GM08714 (cell line): Measurements from ENCODE around the gene HHIP.

Experiments
- H3K4me3 ChIP-seq: fragments of 200-500 bp; sonication (Bioruptor generic); 2 replicates; pipeline ENCODE4 v1.5.1; 2014; ENCODE audit warnings: mild to moderate bottlenecking, low read length, inconsistent platforms
- ZNF274 ChIP-seq: IDR thresholded peaks from 2 replicates; pipeline ENCODE4 v1.6.1; 2012; ENCODE audit warnings: mild to moderate bottlenecking, low read depth, low read length

Gene HHIP

DNA sequence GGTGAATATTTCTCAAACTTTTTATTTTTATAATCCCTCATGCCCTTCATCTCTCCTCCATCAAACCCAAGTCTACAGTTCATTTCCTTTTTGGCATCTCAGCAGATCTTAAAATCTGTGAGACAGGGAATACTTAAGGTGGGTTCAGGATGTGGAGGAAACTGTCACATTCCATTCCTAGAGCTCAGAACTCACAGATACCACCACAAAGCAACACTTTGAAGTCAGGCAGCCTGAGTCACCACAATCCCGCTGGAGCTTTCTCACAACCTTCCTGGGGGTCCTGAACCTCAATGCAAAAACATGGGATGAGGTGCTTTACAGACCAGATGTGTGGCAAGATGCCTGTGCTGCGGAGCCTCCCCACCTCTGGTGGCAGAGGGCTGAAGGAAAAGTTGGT is 63.2 kb downstream of the HHIP start:
- H3K4me3 ChIP-seq: no peak overlapping the region
- TF ChIP-seq ZNF274: no peak

DNA sequence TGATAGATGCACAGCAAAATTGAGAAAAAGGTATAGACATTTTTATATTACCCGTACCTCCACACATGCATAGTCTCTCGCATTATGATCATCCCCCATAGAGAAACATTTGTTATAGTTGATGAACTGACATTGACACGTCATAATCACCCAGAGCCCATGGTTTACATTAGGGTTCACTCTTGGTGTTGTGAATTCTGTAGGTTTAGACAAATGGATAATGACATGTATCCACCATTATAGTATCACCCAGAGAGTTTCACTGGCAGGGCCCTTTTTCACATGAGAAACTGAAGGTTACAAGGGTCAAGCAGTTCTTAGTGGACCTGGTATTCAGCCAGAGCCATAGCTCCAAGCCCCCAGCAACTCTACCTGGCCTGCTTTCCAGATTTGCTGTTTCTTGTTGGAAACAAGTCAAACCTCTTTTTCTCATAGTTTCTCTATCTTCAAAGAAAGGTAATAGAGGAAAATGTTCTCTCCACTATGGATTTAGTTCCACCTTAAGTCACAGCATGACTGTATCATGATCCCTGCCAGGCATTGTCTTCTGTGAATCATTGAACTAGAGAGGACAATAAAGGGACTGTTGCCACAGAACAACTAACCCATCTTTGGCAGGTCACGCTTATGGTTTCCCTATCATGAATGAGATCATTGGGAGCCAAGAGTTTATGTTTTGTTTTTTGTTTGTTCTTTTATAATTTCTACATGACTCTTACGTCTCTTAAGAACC is 64.0 kb downstream of the HHIP start:
- TF ChIP-seq ZNF274: no peak
- H3K4me3 ChIP-seq: no peak overlapping the region

DNA sequence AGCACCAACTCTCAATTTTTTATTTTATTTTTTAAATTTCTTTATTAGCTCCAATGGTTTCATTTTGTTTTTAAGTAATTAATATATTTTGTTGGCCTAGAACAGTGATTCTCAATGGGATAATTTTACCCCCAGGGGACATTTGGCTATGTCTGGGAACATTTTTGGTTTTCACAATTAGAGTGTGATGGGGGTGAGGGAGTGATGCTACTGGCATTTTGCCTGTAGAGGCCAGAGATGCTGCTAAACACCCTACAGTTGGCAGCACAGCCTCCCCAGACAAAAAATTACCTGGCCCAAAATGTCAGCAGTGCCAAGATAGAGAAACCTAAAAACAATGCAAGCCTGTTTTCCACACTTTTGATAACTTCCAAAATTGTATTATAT is 64.6 kb downstream of the HHIP start:
- no peak for TF ChIP-seq ZNF274
- H3K4me3 ChIP-seq: no peak overlapping the region

DNA sequence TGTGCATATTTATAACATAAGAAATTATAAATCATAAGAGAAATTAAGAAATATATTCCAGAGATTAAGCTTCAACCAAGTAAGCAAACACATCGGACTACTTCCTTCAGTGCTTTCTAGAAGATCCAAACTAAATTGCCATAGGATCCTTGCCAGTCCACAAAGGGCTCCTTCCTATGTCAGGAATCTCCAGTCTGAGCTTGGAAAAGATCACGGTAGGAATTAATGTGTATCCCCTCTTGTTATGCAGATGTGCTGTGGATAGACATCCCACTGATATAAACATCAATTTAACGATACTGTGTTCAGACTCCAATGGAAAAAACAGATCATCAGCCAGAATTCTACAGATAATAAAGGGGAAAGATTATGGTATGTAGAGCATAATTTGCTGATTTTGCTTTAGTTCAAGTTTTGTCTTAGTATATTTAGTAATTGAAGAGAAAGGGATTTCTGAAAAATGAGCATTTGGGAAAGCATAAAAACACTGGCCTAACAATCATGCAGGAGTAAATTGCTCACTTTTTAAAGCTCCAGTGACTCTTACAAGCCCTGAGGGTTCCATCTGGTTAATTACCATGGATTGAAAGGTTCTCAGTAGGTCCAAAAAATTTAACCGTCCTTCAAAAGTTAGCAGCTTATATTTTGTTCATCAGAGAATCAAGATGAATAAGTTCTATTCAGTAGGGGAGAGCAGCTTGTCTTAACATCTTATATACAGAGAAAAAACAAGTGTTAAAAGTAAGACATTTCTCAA is 65.9 kb downstream of the HHIP start:
- no peak overlapping the region for H3K4me3 ChIP-seq
- no peak for TF ChIP-seq ZNF274

DNA sequence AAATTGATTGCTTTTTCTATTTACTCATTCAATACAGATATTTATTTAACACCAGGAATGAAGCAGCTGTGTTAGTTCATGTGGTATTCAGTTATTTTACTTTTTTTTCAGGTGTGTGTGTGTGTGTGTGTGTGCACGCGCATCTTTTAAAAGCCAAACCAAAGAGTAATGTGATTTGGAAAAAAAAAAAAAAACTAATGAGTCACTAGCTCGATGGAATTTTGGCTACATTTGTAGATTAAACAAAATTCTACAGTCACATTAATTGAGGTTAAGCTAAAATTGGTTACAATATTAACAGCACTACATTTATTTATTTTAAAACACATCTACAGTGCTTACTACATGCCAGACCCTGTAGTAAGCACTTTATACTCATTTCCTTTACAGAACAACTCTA is 66.8 kb downstream of the HHIP start:
- no peak for TF ChIP-seq ZNF274
- no peak overlapping the region for H3K4me3 ChIP-seq

DNA sequence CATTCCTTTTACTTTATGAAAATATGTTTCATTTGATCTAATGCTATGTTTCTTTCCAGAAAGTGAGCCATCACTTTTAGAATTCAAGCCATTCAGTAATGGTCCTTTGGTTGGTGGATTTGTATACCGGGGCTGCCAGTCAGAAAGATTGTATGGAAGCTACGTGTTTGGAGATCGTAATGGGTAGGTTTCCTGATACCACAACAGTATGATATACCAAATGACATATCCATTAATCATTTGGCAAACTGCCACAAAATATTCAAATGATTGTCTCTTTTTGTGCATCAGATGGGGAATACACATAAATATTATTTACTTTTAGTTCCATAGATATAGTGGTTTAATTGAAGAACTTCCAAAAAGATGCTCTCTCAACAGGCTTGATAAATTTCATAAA is 68.2 kb downstream of the HHIP start:
- H3K4me3 ChIP-seq: no peak overlapping the region
- no peak for TF ChIP-seq ZNF274

DNA sequence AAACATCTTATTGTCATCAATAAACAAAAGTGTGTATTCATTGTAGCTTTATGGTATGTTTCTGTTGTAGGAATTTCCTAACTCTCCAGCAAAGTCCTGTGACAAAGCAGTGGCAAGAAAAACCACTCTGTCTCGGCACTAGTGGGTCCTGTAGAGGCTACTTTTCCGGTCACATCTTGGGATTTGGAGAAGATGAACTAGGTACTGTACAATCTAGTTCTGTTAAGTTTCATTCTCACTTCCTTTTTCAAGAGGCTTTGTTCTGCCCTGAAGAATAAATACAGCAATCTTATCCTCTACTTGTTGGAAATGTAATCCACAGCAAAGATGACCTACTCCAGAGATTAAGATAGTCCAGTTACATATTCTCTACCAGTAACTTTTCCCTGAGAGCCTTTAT is 69.3 kb downstream of the HHIP start:
- no peak overlapping the region for H3K4me3 ChIP-seq
- no peak for TF ChIP-seq ZNF274

DNA sequence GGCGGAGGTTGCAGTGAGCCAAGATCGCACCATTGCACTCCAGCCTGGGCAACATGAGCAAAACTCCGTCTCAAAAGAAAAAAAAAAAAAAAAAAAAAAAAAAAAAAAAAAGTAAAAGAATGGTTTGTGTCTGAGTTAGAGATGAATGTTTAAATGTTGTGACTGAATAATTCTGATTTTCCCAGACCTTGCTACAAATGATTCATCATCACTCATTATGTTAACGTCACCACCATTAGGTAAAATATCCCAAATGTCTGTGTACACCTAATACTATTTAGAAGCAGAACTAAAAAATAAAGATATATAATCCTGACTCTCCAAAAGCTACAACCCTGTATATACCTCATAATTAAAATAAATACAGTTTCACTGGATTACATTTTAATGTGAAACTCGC is 70.8 kb downstream of the HHIP start:
- no peak for TF ChIP-seq ZNF274
- H3K4me3 ChIP-seq: no peak overlapping the region

DNA sequence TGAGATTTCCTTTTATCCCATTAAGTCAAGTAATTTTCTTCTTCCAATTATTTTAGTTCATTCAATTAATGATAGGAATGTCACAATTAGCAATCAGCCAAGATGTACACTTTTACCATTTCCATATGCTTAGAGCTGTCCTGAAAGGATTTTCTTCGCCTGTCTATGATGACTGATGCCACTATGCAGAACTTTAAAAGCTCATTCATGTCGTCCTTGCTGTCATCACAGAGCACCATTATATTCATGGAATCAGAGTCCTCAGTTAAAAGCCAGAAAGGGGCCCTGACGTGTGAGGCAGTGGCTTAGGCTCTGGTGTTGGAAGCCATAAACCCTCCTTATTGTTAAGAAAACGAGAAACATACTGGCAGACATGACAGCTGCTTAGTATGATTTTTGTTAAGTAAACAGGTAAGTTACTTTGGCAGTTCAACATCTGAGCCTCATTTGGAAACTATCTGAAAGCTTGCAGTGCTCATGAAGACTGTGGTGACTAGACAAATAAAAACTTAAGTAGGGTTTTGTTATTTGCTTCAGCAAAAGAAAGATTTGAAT is 73.1 kb downstream of the HHIP start:
- no peak overlapping the region for H3K4me3 ChIP-seq
- no peak for TF ChIP-seq ZNF274

DNA sequence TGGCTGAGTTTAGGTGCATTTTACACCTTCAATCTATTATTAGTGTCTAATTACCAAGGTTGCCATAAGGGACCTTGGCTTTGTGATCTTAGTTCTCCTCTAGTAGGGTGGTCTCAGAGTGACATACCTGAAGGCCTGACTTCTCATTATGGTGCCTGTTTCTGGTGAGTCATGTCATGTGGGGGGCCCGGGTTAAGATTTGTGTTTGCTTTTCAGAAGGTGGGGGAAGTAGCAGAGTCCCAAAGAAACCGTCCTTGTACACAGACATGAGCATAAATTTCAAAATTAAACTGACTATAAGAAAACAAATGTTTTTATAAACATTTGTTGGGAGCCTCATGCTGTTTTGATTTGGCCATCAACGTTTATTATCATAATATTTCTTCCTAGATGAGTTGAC is 74.5 kb downstream of the HHIP start:
- H3K4me3 ChIP-seq: no peak overlapping the region
- no peak for TF ChIP-seq ZNF274

DNA sequence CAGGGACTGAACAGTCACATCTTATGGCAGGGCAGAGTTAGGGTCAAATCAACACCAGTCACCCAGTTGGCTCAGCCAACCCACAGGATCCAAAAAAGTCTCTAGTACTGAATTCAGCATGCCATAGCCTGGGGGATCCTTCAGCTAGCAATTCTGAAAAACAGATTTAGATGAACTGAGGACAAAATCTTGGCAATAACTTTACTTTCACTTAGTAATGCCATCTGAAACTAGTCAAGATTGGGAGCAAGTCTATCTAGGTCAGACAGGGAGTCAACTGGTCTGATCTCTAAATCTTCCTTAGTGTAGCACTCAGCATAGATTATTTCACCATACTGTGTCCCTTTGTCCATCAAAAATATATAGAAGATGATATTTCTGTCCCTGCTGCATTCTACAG is 76.0 kb downstream of the HHIP start:
- TF ChIP-seq ZNF274: no peak
- no peak overlapping the region for H3K4me3 ChIP-seq

DNA sequence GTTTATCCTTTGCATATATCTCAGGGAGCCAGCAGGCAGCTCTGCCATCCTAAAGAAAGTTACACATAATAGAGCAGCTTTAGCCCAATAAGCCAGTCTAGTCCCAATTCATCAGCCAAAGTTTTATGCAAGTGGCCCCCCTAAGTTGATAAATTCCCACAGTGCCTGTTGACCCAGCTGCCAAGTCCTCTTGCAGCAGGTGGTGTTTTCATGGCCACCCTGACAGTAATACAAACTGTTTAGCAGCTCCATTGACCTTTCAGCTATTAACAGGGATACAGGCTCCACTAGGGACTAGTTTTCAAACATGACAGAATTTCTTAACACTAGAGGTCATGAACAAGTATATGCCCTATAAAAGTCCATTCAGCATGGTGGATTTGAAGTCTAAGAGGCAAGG is 77.5 kb downstream of the HHIP start:
- no peak for TF ChIP-seq ZNF274

DNA sequence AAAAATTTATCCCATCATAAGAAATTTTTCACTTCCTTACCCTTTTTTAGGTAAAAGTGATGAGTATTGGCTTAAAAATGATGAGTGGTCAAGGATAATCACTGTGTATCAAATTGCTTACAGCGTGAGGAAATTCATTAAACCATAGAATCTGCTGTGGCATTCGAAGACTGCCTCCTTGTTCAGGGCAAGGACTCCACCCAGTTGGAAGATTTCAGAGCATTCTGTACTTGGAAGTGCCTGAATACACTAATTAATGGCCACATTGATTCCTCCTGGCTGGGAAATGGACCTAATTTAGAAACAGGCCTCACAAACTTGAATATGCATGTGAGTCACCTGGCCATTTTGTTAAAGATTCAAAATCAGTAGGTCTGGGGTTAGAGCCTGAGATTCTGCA is 83.2 kb downstream of the HHIP start:
- no peak overlapping the region for H3K4me3 ChIP-seq
- no peak for TF ChIP-seq ZNF274

More for the DNA sequence above, 77.5 kb downstream of the HHIP start:
- H3K4me3 ChIP-seq: no peak overlapping the region

DNA sequence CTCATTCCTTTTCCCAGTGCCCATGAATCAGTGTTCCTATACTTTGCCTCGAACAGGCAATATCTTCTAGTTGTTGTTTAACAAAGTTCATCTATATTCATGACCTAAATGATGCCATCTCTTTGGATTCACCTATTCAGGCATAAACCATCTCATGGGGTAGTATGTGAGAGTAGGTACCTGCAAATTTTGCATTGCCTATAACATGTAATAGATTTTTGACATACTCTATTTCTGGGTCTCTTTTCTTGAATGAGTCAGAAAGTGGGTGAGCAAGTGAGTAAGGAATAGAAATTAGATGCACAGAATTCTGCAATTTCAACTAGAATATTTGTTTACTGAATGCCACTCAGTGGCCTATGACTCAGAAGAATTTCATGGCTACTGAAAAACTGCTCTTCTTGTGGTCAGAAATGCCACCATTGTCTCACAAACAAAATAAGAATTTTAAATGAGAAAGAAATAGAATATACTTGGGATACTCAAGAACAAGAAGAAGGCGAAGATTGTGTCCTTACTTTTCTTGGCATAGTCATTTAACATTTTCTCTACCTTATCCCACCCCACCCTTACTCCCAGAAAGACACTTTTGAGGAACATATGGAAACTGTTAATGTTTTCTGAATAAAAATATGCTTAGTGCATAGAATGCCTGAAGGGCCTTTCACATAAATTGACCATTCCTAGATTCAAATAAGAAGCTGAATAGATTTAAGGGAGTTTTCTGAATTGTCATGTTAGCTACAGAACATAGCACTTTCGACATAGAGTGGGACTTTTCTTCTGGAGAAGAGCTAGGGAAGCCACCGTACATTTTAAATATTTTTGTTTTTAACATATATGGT is 86.8 kb downstream of the HHIP start:
- no peak overlapping the region for H3K4me3 ChIP-seq
- TF ChIP-seq ZNF274: no peak

DNA sequence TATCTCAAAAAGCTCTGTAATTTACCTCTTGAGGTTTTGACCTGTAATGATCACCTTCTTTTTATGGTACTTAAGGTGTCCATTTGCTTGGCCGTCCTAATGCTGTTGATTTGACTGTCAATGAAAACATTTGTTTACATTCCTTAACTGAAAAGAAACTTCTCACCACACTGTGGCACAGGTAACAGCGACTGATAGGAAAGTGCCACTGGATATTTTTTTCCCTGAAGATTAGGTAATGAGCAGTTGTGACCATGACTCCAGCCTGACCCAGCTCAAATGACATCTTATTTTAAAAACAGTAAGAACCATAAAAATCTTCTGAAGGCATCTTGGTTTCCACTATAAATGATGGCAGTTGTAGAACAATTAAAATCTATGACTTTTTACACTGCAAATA is 87.6 kb downstream of the HHIP start:
- TF ChIP-seq ZNF274: no peak
- H3K4me3 ChIP-seq: no peak overlapping the region

DNA sequence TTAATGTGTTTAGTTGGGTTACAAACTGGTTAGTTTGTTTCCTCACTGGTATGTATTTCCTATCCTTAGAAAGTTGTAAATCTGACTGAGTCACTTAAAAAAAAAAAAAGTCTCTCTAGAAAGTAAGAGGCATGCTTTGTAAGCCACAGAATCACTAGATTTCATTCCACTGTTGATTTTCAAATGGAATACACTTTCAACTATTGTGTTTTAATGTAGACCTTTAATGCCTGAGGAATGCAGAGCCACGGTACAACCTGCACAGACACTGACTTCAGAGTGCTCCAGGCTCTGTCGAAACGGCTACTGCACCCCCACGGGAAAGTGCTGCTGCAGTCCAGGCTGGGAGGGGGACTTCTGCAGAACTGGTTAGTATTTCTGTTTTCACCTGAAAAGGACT is 88.6 kb downstream of the HHIP start:
- no peak overlapping the region for H3K4me3 ChIP-seq
- TF ChIP-seq ZNF274: no peak
